WI38 (cell line): ENCODE data around the gene ARHGEF11.
A peak's percentile ranks its signal among the peaks of the same experiment; 100 is the strongest.

Source experiments
- H3K4me3 ChIP-seq: 2 replicates; pipeline ENCODE4 v1.5.1; 2011; ENCODE audit warnings: low read depth, mild to moderate bottlenecking, control low read depth, low read length
- CTCF ChIP-seq: IDR thresholded peaks from 2 replicates; pipeline ENCODE4 v1.5.1; 2012; ENCODE audit warnings: low read depth, mild to moderate bottlenecking, control low read depth, low read length

Gene ARHGEF11

GRCh38 chr1:156912310-156912709 lies 133.2 kb downstream of the ARHGEF11 start:
- no peak overlapping the region for H3K4me3 ChIP-seq
- no peak for TF ChIP-seq CTCF

DNA sequence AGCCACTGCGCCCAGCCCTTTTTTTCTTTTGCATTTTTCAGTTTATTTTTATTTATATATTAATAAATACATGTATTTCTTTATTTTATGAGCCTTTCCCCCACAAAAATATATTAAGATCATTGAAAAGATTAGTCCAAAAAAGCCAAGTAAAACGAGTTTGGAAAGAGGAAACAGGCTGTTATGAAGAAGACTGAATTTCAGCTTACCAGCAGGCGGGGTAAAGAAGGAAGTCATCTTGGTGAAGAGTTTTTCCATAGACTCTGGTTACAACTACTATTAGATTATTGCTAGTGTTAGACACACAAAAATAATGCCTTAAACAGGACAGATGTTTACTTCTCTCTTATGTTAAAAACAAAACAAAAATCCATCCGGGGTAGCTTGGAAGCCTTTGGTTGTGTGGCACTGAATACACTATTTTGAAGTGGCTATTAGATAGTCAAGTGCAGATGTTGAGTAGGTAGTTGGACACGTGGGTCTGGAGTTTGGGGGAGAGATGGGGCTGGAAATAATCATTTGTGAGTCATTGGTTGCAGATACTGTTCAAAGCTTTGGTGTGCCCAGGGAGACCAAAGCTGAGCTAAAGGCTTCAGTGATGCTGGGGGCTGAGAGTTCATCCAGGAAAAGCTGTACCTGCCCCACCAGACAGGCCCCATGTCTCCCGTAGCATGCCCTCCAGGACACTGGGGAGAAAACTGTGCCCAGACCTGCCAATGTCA lies 133.8 kb downstream of the ARHGEF11 start:
- no peak overlapping the region for H3K4me3 ChIP-seq
- TF ChIP-seq CTCF, result no peak

DNA sequence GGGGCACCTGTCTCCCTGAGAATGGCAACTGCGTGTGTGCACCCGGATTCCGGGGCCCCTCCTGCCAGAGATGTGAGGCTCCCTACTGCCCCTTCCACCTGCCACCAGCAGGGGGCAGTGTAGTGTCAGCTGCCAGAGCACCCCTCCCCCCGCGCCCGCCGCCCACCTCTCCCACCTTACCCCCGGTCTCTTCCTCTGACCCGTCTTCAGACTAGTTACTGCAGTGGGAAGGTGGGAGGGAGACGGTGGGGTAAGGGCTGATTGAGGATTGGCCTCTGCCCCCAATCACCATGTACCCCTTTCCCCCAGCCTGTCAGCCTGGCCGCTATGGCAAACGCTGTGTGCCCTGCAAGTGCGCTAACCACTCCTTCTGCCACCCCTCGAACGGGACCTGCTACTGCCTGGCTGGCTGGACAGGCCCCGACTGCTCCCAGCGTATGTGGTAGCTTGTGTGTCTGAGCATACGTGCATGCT lies 135.2 kb downstream of the ARHGEF11 start:
- peak; percentile 68 for TF ChIP-seq CTCF
- no peak overlapping the region for H3K4me3 ChIP-seq

DNA sequence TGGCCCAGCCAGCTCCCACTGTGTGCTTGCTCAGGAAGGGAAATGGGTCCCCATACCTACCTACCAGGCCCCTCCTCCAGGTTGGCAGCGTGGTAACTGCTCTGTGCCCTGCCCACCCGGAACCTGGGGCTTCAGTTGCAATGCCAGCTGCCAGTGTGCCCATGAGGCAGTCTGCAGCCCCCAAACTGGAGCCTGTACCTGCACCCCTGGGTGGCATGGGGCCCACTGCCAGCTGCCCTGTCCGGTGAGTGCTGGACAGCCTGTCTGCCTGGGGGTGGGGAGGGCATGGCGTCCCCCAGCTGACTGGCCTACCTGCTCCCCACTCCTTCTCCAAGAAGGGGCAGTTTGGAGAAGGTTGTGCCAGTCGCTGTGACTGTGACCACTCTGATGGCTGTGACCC lies 135.9 kb downstream of the ARHGEF11 start:
- TF ChIP-seq CTCF, result no peak
- H3K4me3 ChIP-seq, result no peak overlapping the region

- H3K4me3 ChIP-seq, result no peak overlapping the region
- no peak for TF ChIP-seq CTCF
Observed at GRCh38 chr1:156908955-156909354, 136.6 kb downstream of the ARHGEF11 start.

DNA sequence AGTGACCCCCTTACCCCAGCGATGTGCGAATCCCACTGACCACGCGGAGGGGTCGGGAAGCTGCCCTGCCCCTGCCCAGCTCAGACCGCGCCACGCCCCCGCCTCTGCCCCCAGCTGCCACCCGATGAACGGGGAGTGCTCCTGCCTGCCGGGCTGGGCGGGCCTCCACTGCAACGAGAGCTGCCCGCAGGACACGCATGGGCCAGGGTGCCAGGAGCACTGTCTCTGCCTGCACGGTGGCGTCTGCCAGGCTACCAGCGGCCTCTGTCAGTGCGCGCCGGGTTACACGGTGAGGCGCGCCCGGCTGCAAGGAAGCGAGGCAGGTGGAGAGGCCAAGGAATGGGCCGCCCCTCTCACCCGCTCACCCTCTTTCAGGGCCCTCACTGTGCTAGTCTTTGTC lies 137.0 kb downstream of the ARHGEF11 start:
- no peak overlapping the region for H3K4me3 ChIP-seq
- TF ChIP-seq CTCF, result no peak

DNA sequence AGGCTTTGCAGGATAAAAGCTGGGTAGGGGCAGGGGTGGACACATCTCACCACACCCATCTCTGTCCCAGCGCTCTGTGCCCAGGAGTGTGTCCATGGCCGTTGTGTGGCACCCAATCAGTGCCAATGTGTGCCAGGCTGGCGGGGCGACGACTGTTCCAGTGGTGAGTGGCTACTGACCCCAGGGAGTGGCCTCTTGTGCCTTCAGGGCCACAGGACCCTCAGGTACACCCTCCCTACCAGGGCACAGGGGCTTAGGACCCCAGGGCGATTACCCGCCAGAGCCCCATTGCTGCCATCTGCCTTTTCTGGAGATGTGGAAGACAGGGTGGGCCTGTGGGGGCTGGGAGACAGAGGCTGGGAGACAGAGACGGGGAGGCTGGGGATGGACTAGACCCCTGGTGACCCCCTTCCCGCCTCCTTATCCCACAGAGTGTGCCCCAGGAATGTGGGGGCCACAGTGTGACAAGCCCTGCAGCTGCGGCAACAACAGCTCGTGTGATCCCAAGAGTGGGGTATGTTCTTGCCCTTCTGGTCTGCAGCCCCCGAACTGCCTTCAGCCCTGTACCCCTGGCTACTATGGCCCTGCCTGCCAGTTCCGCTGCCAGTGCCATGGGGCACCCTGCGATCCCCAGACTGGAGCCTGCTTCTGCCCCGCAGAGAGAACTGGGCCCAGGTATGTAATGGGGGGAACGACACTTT lies 139.2 kb downstream of the ARHGEF11 start:
- no peak for TF ChIP-seq CTCF
- H3K4me3 ChIP-seq, result no peak overlapping the region
